GM19099 (cell line): Measurements from ENCODE around the gene LPCAT1.

ENCODE experiments used
- POLR2A ChIP-seq: IDR thresholded peaks from 3 replicates; pipeline ENCODE4 v1.6.1; 2011; ENCODE audit warnings: low read depth; ENCODE audit not compliant: insufficient read length; ENCODE audit errors: extremely low read depth

Gene LPCAT1

GRCh38 chr5:1446602-1447343, 77.0 kb downstream of the LPCAT1 start:
- no peak for TF ChIP-seq POLR2A

GRCh38 chr5:1445689-1446601, 77.8 kb downstream of the LPCAT1 start:
- no peak for TF ChIP-seq POLR2A

GRCh38 chr5:1445313-1445688, 78.5 kb downstream of the LPCAT1 start, which contains the start of gene SLC6A3:
Gene SLC6A3, minus strand, starts transcription at chr5:1445440. Its CDS starts 2,243 bp downstream, at chr5:1443197.
- no peak for TF ChIP-seq POLR2A

GRCh38 chr5:1444361-1445189, 79.2 kb downstream of the LPCAT1 start:
- TF ChIP-seq POLR2A, result no peak

- no peak for TF ChIP-seq POLR2A
Observed at GRCh38 chr5:1443991-1444360, 79.8 kb downstream of the LPCAT1 start.

GRCh38 chr5:1443171-1443570, 80.6 kb downstream of the LPCAT1 start:
- TF ChIP-seq POLR2A, result no peak

- no peak for TF ChIP-seq POLR2A
Observed at GRCh38 chr5:1442222-1443145, 81.3 kb downstream of the LPCAT1 start.

GRCh38 chr5:1441166-1441865, 82.4 kb downstream of the LPCAT1 start:
- TF ChIP-seq POLR2A, result no peak

GRCh38 chr5:1440098-1440493, 83.7 kb downstream of the LPCAT1 start:
- no peak for TF ChIP-seq POLR2A

GRCh38 chr5:1439388-1440097, 84.2 kb downstream of the LPCAT1 start:
- TF ChIP-seq POLR2A, result no peak

- no peak for TF ChIP-seq POLR2A
Observed at GRCh38 chr5:1438871-1439270, 84.9 kb downstream of the LPCAT1 start.

GRCh38 chr5:1437876-1438559, 85.7 kb downstream of the LPCAT1 start:
- no peak for TF ChIP-seq POLR2A
